Adrenal gland (tissue), 5 donors: ENCODE data around the gene AP1S3.

Source experiments
- CTCF ChIP-seq, 6 experiments: fragments of 450-650 bp in 4 of 6; fragments of 200-600 bp in 2 of 6; sonication (generic) in 1 of 6; IDR thresholded peaks; 1 replicate in 5 of 6; 2 replicates in 1 of 6; pipeline versions ENCODE4 v1.5.1 to v1.8.0; 2016 to 2021; ENCODE audit warnings: antibody characterized with exemption in 6 of 6, mild to moderate bottlenecking in 2 of 6, moderate library complexity in 1 of 6
- POLR2A ChIP-seq, 2 donors: fragments of 450-650 bp; IDR thresholded peaks; one replicate each; pipeline ENCODE4 v1.6.1; 2017; ENCODE audit warnings: antibody characterized with exemption in 2 of 2, mild to moderate bottlenecking in 2 of 2, moderate library complexity in 1 of 2
- donor health status: DM: no; HTN: no; CAD: no.

- TF ChIP-seq CTCF (IDR thresholded peaks at IDR 0.05) (no peak), POLR2A (IDR thresholded peaks at IDR 0.05) (no peak)
Measured at GRCh38 chr2:223774193-223774592, 63.2 kb downstream of the AP1S3 start.
